GM23248 (cell line): ENCODE data around the gene NCK1.

Experiments used
- EZH2 ChIP-seq: fragments of 200-600 bp; sonication (generic); IDR thresholded peaks from 2 replicates; pipeline ENCODE4 v1.6.1; 2018; ENCODE audit warnings: antibody characterized with exemption, mild to moderate bottlenecking; ENCODE audit not compliant: insufficient read depth, poor library complexity, severe bottlenecking
- EZH2phosphoT487 ChIP-seq: fragments of 200-600 bp; sonication (generic); IDR thresholded peaks from 2 replicates; pipeline ENCODE4 v1.6.1; 2018; ENCODE audit warnings: antibody characterized with exemption, moderate library complexity, mild to moderate bottlenecking, low read depth; ENCODE audit not compliant: insufficient read depth

DNA sequence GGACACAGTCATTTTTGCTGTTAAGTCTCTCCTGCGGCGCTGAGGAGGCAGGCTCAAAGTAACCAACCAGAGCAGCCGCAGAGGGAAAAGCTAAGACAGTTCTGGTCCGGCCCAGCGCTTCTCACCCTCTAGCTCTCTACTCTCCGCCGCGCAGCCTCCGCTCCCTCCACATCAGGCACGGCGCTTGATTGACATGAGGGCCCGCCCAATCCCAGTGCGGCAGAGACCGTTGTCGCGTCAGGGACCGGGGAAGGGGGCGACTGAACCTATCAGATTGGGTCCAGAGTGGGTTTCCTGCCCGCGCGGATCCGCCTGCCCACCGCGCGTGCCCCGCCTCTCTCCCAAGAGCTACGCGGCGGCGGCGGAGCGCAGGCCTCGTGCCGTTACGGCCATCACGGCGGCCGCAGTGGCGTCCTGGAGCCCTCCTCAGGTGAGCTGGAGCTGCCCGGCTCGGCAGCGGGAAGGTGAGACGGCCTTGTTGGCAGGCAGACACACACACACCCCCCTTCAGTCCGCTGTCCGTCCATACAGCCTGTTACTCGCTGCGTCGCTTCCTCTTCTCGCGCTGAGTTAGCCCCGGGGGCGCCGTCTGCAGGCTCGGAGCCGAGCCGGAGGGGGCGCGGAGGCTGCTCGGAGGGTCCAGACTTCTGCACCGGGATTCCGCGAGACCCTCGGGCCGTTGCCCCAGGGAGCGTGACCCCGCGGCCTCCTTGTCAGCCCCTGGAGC, at the start of gene NCK1:
- TF ChIP-seq EZH2 (no peak), EZH2phosphoT487 (no peak)
